HuH-7.5 (cell line): ENCODE results near the gene RNF208.
"Not testable (repeated sequence)": the region's sequence is repeated elsewhere in the genome, so short reads cannot be mapped to it uniquely, and the experiment has no call there.

Experiments
- DNase-seq: peaks from one replicate; pipeline ENCODE4 v3.0.0; 2011; ENCODE audit warnings: low spot score

The RNF208 gene

DNA sequence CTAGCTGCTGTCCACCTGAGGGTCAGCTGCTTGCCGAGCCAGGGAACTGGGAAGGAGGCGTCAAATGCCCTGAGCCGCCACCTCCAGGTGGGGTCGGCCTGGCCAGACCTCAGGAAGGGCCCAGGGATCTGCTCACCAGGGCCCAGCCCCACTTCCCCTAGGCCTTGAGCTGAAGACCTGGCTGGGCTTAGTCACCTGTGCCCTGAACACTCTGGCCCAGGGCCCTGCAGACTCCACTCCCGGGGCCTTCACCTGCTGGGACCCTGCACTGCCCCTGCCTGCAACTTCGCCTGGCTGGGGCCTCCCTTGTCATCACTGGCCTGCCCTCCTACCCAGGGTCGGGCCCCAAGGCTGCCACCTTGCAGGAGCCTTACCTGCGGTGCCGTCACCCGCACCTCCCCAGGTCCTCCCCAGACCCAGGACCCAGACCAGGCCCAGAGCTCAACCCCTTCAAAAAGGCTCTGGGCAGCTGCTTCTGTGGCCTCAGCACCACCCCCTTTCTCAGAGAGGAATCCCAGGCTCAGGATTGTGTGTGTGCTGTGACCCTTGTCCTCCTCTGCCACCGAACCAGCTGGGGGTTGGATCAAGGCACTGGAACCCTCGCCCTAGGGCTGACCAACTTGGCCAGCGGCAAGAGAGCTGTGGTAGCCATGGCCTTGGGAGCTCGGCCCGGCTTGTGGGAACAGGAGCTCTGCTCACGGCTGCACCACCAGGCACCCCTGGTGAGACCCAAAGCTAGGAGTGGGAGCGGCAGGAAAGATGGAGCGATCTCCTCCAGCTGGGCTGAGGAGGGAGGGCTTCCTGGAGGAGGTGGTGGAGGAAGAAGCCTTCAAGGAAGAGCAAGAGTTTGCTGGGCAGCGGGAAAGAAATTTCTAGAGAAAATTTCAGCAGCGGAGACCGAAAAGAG, 31.9 kb upstream of the RNF208 start:
- DNase-seq = no peak

GRCh38 chr9:137252555-137253506, 30.8 kb upstream of the RNF208 start:
- no peak for DNase-seq

DNA sequence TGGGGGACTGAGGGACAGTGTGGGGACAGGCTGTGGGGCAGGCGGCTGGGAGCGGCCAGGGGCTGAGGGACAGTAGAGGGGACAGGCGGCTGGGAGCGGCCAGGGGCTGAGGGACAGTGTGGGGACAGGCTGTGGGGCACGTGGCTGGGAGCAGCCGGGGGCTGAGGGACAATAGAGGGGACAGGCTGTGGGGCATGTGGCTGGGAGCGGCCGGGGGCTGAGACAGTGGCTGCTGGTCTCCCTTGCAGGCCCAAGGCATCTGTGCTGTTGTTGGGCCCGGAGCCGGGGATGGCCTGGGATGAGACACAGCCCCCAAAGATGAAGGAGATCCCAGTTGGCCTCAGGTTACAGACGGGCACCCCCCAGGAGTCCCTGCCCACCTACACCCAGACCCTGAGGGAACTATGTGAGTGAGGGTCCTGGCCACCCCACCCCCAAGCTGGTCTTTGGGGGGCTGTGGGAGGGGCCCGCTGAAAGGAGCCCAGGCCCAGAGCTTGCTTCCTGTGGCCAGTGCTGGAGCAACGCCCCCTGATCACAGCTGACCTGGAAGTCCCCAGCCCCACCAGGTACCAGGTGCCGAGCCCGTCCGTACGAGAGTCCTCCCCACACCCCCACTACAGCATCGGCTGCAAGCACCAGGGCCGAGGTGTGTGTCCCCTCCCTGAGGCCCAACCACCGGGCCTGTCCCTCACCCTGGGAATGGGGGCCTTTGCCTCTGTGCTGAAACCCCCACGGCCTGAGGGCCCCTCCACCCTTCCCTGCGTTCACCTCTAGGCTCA, 29.6 kb upstream of the RNF208 start:
- no peak for DNase-seq

DNA sequence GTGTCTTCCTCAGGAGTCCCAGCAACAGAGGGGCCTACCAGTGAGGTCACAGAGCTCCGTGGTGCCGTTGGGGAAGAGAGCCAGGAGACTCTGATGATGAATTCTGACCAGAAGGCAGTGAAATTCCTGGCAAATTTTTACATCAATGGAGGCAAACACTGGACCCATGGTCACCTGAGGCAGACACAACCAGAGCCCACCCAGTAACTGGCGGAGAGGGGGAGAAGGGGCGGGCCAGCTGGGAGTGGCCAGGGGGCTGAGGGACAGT, 29.1 kb upstream of the RNF208 start, which contains the start of gene STPG3:
STPG3 (plus strand) TSS at position 93 of the 268 bp plus-strand sequence; CDS start at position 94, 1 bp downstream.
- DNase-seq = no peak

DNA sequence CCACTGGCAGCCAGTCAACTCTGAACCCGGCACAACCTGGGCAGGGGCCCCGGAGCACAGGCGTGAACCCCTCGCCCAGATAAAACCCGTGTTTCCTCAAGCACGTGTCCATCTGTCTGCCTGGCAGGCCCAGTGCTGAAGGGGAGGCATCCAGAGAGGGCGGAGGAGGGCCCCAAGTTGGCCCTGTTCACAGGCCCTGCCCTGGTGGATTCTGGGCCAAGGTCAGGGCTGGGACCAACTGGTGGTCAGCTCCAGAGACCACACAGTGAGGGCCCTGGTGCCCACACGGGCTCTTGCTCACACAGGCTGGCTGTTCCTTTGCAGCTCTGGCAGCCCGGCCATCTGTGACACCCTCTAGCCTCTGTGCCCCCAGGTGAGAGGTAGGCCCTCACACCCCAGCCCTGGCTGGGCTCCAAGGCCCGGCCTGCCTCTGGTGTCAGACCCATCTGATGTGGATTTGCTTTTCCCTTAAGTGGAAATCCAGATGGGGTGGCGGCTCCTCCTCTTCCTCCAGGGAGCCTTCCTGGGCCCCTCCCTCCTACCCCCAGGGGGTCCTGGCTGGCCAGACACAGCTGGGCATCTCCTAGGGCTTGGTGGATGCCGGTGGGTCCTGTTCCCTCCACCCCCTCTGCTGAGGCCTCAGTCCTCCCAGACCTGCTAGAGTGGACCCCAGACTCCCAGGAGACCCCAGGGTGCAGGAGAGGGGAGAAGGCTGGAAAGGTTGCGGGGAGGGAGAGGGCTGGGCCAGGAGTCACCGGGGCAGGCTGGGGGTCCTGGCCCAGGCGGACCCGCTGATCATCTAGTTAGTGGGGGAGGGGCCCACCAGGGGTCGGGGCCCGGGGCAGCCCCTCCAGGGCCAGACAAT, 28.5 kb upstream of the RNF208 start:
- no peak for DNase-seq

DNA sequence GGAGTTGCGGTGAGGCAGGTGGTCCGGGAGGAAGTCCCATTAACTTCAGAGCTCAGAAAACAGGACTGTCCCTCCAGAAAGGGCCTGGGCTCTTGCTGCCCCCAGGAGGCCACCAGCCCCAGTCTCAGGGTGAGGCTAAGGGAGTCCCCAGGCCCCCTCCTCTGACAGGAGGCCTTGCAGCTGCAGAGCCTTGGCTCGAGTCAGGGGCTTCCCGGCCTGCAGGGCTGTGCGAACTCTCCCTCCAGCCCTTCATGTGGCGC, 25.8 kb upstream of the RNF208 start:
- no peak for DNase-seq

DNA sequence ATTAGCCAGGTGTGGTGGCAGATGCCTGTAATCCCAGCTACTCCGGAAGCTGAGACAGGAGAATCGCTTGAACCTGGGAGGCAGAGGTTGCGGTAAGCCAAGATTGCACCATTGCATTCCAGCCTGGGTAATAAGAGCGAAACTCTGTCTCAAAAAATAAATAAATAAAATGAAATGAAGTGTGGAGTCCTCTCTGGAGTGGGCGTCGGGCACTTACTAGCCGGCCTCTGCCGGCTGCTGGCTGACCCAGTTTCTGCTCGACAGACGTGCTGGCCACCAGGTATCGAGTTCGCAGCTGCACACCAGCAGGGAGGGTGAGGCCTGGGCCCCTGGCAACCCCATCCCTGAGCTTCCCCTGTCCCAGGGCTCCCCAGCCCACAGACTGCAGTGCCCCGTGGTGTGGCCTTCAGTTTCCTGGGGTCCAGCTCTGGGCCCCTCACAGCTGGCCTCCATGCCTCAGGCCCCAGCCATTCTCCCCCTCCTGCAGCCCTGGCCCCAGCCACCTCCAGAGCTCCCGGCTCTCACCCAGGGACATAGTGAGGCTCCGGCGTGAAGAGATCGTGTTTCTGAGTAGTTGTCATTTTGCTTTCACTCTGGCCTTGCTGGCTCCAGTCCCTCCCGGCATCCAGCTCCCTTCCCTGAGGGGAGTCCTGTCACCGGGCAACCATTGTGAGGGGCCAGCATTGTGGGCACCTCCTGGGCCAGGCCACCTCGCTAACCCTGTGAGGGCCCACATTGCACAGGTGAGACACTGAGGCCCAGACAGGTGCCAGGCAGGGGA, 25.3 kb upstream of the RNF208 start:
- no peak for DNase-seq

GRCh38 chr9:137245450-137246421, 23.7 kb upstream of the RNF208 start:
- no peak for DNase-seq

DNA sequence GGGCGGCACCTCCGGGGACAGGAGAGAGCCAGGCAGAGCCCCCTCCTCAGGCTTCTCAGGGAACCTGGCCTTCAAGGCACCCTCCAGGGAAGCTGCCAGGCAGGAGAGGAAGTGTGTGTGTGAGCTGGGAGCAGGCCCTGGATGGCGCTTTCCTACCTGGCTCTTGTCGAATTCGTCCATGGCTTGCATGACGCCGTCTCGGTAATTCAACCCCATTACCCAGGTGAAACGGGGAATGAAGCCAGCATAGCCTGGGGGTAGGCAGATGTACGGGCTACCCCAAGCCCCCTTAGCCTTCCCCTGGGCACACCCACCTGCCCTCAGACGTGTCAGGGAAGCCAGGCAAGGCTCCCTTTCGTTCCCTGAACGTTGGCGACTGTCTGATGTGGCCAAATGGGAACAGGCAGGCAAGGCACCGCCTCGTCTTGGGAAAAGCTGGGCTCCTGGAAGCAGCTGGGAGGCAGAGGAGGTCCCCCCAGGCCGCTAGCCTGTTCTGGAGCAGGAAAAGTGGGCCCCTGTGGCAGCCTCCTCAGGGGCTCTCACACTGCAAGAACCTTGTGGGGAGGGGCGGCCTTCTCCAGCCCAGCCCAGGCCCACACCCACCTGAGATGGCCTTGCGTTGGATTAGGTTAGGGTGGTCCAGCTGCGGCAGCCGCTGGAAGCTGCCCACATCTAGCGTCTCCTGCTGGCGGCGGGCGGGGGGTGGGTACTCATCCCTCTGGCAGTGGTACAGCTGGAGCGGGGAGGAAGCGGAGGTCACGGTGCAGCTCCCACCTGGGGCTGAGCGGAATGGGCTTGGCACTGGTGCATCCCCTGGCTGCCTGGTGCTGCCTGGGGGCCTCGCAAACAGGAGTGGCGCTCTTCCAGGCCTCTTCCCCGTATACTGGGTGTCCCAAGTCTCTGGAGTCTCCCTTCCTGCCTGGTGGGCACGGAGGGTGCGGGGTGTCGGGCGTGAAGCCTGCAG, 22.7 kb upstream of the RNF208 start:
- DNase-seq = no peak

DNA sequence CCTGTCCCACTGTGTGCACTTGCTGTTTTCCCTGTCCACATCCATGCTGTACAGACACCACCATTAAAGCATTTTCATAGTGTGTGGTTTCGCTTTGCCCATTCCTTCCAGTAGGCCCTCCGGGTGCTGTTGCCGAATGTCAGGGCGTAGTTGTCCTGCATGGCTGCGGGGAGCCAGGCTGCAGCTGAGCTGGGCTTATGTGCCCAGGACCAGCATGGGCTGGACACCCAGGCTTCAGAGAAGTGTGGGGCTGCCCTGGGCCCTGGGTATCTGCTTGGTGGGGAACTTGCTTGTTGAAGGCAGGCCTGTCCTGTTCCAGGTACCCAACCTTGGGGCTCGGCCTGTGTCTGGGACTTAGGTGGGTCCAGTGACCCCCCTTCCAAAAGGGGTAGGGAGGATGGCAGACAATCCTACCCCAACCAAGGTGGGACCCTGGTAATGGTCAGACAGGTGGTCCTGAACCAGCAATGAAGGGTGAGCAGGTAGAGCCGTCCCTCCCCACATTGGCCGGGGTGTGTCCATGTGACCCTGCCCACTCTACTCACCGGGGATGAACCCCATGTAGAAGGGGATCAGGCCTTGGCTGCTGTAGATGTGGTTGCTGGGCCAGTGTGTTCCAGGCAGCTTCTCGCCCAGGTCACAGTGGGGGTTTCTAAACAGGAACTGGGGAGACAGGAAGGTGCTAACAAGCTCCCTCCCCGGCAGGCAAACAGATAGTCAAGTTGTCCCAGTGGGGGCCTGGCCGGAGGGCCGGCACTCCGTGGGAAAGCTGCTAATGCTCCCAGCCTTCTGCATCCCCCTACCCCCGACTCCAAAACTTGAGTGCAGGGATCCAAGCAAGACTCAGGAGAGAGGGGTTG, 21.8 kb upstream of the RNF208 start:
- DNase-seq = no peak

GRCh38 chr9:137243266-137243625, 21.2 kb upstream of the RNF208 start:
- not testable (repeated sequence) for DNase-seq

GRCh38 chr9:137242269-137243203, 20.5 kb upstream of the RNF208 start:
- DNase-seq = no peak

DNA sequence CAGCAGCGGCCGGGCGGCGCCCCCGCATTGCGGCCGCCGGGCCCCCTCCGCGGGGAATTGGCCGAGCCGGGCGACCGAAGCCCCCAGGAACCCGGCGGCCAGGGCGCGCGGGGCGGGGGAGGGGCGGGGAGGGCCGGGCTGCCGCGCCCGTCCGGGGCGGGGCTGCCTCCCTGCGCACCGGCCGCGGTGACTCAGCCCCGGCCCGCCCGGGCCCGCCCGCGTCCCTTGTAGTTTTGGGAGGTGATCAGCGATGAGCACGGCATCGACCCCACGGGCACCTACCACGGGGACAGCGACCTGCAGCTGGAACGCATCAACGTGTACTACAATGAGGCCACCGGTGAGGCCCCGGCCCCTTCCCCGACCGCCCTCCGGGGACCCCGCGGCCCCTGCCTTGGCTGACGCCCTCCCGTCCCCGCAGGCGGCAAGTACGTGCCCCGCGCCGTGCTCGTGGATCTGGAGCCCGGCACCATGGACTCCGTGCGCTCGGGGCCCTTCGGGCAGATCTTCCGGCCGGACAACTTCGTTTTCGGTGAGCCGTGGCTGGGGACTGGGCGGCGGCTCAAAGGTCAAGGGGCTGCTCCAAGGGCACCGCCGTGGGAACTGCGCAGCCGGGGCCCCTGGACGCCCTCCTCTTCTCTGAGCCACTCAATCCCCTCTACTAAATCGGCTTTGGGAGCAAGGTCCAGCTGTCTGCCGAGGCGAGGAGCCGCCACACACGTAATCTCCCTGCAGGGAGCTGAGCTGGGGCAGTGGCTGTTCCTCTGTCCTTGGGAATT, 19.6 kb upstream of the RNF208 start:
- DNase-seq = no peak

DNA sequence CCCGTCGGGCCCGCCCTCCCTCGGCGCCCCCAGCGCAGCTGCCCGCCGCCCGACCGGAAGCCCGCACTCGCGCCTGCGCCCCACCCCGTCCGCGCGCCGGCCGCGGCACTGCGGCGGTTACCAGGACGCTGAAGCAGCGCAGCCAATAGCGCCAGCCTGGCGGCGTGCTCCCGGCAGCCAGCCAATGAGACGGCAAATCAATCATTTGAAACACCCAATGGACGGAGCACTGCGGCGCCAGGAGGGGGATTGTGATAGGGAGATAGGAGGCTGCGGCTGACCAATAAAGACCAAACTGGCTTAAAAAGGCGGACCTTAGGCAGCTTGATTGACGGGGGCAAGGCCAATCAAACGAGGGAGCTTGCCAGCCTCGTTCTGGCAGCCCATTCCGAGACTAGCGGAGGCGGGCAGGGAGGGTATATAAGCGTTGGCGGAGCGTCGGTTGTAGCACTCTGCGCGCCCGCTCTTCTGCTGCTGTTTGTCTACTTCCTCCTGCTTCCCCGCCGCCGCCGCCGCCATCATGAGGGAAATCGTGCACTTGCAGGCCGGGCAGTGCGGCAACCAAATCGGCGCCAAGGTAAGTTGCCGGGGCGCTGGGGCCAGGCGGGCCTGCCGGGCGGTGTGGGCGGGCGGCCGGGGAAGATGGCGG, 18.9 kb upstream of the RNF208 start, which contains the start of gene TUBB4B:
TUBB4B (plus strand) TSS at position 447 of the 649 bp plus-strand sequence; CDS start at position 521, 74 bp downstream.
- DNase-seq = peak; percentile 100
